SK-N-SH treated with all-trans-retinoic acid at 6 μM for 48 hours (cell line): ENCODE results near the gene PLXNA4.

ENCODE experiments used
- ARNTL ChIP-seq: fragments of 450-650 bp; formaldehyde crosslinking; IDR thresholded peaks from 2 replicates; pipeline ENCODE4 v1.5.0; 2020; ENCODE audit warnings: low read depth, mild to moderate bottlenecking, moderate library complexity, borderline replicate concordance
- CREB5 ChIP-seq: fragments of 250-450 bp; sonication (Bioruptor Pico); IDR thresholded peaks from 2 replicates; pipeline ENCODE4 v1.5.1; 2020; ENCODE audit warnings: low read depth, mild to moderate bottlenecking, moderate library complexity
- CSRNP3 ChIP-seq: fragments of 250-450 bp; sonication (Bioruptor Pico); IDR thresholded peaks from 2 replicates; pipeline ENCODE4 v1.5.1; 2021; ENCODE audit warnings: mild to moderate bottlenecking, moderate library complexity
- GLIS3 ChIP-seq: fragments of 250-450 bp; sonication (Bioruptor Pico); IDR thresholded peaks from 2 replicates; pipeline ENCODE4 v1.5.0; 2020; ENCODE audit warnings: mild to moderate bottlenecking, moderate library complexity
- OSR1 ChIP-seq: fragments of 250-450 bp; sonication (Bioruptor Pico); IDR thresholded peaks from 2 replicates; pipeline ENCODE4 v1.8.0; 2022; ENCODE audit warnings: moderate library complexity, mild to moderate bottlenecking, inconsistent platforms
- RARB ChIP-seq: fragments of 250-450 bp; sonication (Bioruptor Pico); IDR thresholded peaks from 2 replicates; pipeline ENCODE4 v1.8.0; 2021; ENCODE audit warnings: mild to moderate bottlenecking, moderate library complexity
- ZC3H10 ChIP-seq: fragments of 250-450 bp; sonication (Bioruptor Pico); IDR thresholded peaks from 2 replicates; pipeline ENCODE4 v1.5.1; 2021; ENCODE audit warnings: mild to moderate bottlenecking, moderate library complexity
- ZFP3 ChIP-seq: fragments of 250-450 bp; sonication (Bioruptor Pico); IDR thresholded peaks from 2 replicates; pipeline ENCODE4 v1.5.0; 2020; ENCODE audit warnings: mild to moderate bottlenecking, moderate library complexity
- TF ChIP-seq, protein P1 (sequence below): fragments of 250-450 bp; sonication (Bioruptor Pico); IDR thresholded peaks from 2 replicates; pipeline ENCODE4 v1.8.0; 2021; ENCODE audit warnings: low read depth, mild to moderate bottlenecking, moderate library complexity, borderline replicate concordance
- TF ChIP-seq, protein P2 (sequence below): fragments of 250-450 bp; sonication (Bioruptor Pico); IDR thresholded peaks from 2 replicates; pipeline ENCODE4 v1.8.0; 2020; ENCODE audit warnings: mild to moderate bottlenecking, moderate library complexity, borderline replicate concordance

DNA sequence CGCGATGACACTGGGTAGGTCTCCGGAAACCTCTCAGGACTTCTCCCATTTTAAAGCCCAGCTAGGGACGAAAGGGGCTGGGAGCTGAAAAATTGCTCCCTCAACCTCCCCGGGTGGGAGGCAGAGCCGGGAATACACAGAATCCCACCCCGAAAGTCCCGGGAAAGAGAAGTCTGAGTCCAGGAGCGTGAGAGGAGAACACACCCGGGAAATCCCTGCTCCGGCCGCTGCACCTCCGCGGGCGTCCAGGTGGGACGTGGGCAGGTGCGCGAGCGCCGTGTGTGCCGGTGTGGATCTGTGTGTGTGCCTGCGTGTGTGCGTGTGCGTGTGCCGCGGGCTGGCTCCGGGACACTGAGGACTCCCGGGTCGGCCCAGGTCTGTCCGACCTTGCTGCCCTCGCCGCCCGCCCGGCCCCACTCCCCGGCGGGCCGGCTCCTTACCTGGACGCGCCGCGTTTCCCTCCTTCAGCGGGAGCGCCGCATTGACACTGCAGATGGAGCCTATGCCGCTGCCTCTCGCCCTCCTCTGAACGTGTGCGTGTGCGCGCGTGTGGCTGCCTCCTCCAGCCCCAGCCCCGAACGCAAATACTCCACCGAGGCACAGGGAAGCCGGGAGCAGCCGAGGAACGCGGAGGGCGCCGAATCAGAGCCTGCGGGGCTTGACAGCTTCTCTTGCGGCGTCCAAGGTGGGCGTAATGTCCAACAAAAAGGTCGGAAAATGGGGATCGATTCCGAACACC is at the start of gene PLXNA4:
- TF ChIP-seq RARB (CRISPR knock-in tag) (no peak), ZC3H10 (no peak), CSRNP3 (CRISPR knock-in tag) (no peak), ARNTL (CRISPR knock-in tag) (no peak), ZFP3 (CRISPR knock-in tag) (no peak), CREB5 (no peak), OSR1 (CRISPR knock-in tag) (no peak), GLIS3 (CRISPR knock-in tag) (no peak)
- TF ChIP-seq, protein P1, sequence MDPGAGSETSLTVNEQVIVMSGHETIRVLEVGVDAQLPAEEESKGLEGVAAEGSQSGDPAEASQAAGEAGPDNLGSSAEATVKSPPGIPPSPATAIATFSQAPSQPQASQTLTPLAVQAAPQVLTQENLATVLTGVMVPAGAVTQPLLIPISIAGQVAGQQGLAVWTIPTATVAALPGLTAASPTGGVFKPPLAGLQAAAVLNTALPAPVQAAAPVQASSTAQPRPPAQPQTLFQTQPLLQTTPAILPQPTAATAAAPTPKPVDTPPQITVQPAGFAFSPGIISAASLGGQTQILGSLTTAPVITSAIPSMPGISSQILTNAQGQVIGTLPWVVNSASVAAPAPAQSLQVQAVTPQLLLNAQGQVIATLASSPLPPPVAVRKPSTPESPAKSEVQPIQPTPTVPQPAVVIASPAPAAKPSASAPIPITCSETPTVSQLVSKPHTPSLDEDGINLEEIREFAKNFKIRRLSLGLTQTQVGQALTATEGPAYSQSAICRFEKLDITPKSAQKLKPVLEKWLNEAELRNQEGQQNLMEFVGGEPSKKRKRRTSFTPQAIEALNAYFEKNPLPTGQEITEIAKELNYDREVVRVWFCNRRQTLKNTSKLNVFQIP (CRISPR knock-in tag): no peak
- TF ChIP-seq, protein P2, sequence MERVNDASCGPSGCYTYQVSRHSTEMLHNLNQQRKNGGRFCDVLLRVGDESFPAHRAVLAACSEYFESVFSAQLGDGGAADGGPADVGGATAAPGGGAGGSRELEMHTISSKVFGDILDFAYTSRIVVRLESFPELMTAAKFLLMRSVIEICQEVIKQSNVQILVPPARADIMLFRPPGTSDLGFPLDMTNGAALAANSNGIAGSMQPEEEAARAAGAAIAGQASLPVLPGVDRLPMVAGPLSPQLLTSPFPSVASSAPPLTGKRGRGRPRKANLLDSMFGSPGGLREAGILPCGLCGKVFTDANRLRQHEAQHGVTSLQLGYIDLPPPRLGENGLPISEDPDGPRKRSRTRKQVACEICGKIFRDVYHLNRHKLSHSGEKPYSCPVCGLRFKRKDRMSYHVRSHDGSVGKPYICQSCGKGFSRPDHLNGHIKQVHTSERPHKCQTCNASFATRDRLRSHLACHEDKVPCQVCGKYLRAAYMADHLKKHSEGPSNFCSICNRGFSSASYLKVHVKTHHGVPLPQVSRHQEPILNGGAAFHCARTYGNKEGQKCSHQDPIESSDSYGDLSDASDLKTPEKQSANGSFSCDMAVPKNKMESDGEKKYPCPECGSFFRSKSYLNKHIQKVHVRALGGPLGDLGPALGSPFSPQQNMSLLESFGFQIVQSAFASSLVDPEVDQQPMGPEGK (CRISPR knock-in tag): no peak
